ENCODE data around the gene PAX8.

DNA sequence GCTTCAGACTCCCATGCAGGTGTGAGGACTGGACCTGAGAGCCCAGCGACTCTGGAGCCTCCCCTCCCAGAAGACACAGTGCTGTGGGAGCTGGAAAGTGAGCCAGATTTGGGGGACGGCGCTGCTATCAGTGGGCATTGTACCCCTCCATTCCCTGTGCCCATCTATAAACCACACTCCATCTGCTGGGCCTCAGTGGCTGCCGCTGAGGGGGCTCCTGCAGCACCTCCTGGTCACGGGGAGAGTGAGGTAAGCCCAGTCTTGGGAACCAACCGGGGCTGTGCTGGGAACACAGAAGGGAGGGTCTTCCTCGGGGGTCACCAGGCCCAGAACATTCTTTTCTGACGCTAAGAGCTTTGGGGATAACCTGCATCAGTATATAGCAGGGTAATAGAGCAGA is 95.5 kb downstream of the PAX8 start:
- TF ChIP-seq EZH2 (IDR thresholded peaks at IDR 0.05) (no peak), POLR2AphosphoS5 (IDR thresholded peaks at IDR 0.05; ENCODE audit: borderline replicate concordance, low read depth, low read length) (no peak)

Measured in SK-N-MC (cell line).